HL-60/S4 treated with retinoic acid at 250 ng/mL for 4 days and 3 days (cell line): ENCODE measurements around the gene PCLAF.
"Not testable (repeated sequence)": the region's sequence is repeated elsewhere in the genome, so short reads cannot be mapped to it uniquely, and the experiment has no call there.

Experiments
- in situ Hi-C: fragments of 300-500 bp; cut with MboI; formaldehyde crosslinking; loops from 2 replicates; pipeline ENCODE4 v1.7.0; 2022; ENCODE audit warnings: low sequenced_read_pairs

PCLAF gene

GRCh38 chr15:64381000-64381751, at the start of gene PCLAF:
Gene PCLAF (minus strand): TSS chr15:64381441. CDS start chr15:64381371, 70 bp downstream.
- in situ Hi-C loops, result no loop called here

- in situ Hi-C loops, result no loop called here
Observed at GRCh38 chr15:64430000-64430735, 48.9 kb upstream of the PCLAF start.

GRCh38 chr15:64429448-64429847, 48.2 kb upstream of the PCLAF start:
- in situ Hi-C loops, result no loop called here

GRCh38 chr15:64426845-64427465, 45.7 kb upstream of the PCLAF start:
- in situ Hi-C loops, result no loop called here

GRCh38 chr15:64425221-64425620, 44.0 kb upstream of the PCLAF start:
- in situ Hi-C loops, result no loop called here

- in situ Hi-C loops, result no loop called here
Observed at GRCh38 chr15:64423970-64424369, 42.7 kb upstream of the PCLAF start.

GRCh38 chr15:64422697-64423096, 41.5 kb upstream of the PCLAF start:
- in situ Hi-C loops, result no loop called here

GRCh38 chr15:64412216-64412615, 31.0 kb upstream of the PCLAF start:
- in situ Hi-C loops, result no loop called here

GRCh38 chr15:64400583-64400982, 19.3 kb upstream of the PCLAF start:
- in situ Hi-C loops, result no loop called here

GRCh38 chr15:64398575-64398974, 17.3 kb upstream of the PCLAF start:
- in situ Hi-C loops, result no loop called here

- in situ Hi-C loops, result no loop called here
Observed at GRCh38 chr15:64396789-64397188, 15.5 kb upstream of the PCLAF start.

GRCh38 chr15:64392471-64392870, 11.2 kb upstream of the PCLAF start:
- in situ Hi-C loops, result not testable (repeated sequence)

GRCh38 chr15:64389036-64389435, 7.8 kb upstream of the PCLAF start:
- in situ Hi-C loops, result no loop called here

GRCh38 chr15:64387562-64388168, 6.4 kb upstream of the PCLAF start, which contains the start of gene TRIP4:
Gene TRIP4 (plus strand): TSS chr15:64387836. CDS start chr15:64387864, 28 bp downstream.
- in situ Hi-C loops, result no loop called here

GRCh38 chr15:64386291-64386690, 5.0 kb upstream of the PCLAF start:
- in situ Hi-C loops, result no loop called here

GRCh38 chr15:64383760-64384159, 2.5 kb upstream of the PCLAF start:
- in situ Hi-C loops, result no loop called here

- in situ Hi-C loops, result not testable (repeated sequence)
Observed at GRCh38 chr15:64380130-64380870, 941 bp downstream of the PCLAF start.

- in situ Hi-C loops, result no loop called here
Observed at GRCh38 chr15:64379216-64379960, 1.9 kb downstream of the PCLAF start.

- in situ Hi-C loops, result no loop called here
Observed at GRCh38 chr15:64373360-64373759, 7.9 kb downstream of the PCLAF start.

GRCh38 chr15:64371383-64371782, 9.9 kb downstream of the PCLAF start:
- in situ Hi-C loops, result not testable (repeated sequence)
